ENCODE measurements around the gene DPYSL5. TPM values are rescaled to one million over a fixed set of nuclear protein-coding genes. Genes with fewer than 3 reads are reported as not detected.
"Not testable (repeated sequence)": the region's sequence is repeated elsewhere in the genome, so short reads cannot be mapped to it uniquely, and the experiment has no call there.

The DPYSL5 gene
- total RNA-seq, 8 experiments from 2014 or later: 0.09 to 255 (median 90.7) TPM

- no peak overlapping the region for H3K27ac ChIP-seq
- in situ Hi-C loops (cut with MboI; ENCODE audit: low pct_unique_long_range_greater_than_20kb in 2 of 9, low sequenced_read_pairs in 9 of 9, unreplicated experiment in 9 of 9): no loop called here
- WGBS, 10 experiments: 0 to 100% (median 86%) methylated on average over 1 of the region's 2 CpGs; no CpG with 5 or more reads in 5 of the 10 experiments
- no peak overlapping the region for H3K4me3 ChIP-seq
- no peak for ATAC-seq (replicated peaks in 6 of 8)
- peaks cover 0 to 11% of the 10 kb centered on the region in 2 donors for H3K4me1 ChIP-seq (replicated peaks in 1 of 2)
Measured at GRCh38 chr2:26864226-26864625, 16.3 kb downstream of the DPYSL5 start.

DNA sequence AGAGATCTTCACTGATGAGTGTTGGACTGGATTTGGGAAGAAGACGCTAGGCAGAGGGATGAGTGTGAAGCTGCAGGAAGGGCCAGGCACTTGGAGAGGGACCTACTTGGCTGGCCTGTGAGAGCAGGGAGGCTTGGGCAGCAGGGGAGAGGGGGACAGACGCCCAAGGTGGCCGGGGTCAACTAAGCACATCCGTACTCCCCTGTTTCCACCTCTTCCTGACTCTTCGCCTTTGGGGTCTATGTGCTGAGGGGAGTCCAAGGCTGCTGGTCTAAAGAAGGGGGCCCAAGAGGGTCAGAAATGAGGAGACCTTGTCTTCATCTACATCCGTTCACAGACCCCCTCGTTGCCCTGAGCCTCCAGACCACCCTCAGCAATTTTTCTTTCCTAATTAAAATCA lies 16.7 kb downstream of the DPYSL5 start:
- Histone ChIP-seq H3K4me1 (replicated peaks in 1 of 2) (peaks cover 0 to 11% of the 10 kb centered on the region in 2 donors), H3K4me3 (no peak overlapping the region), H3K27ac (no peak overlapping the region)
- no peak for ATAC-seq (replicated peaks in 6 of 8)
- WGBS, 10 experiments: 25 to 100% (median 88%) methylated on average over 1 to 7 of the region's 7 CpGs; no CpG with 5 or more reads in 2 of the 10 experiments
- in situ Hi-C loops (cut with MboI; ENCODE audit: low pct_unique_long_range_greater_than_20kb in 2 of 9, low sequenced_read_pairs in 9 of 9, unreplicated experiment in 9 of 9): no loop called here

- no peak overlapping the region for H3K4me3 ChIP-seq
- no peak for ATAC-seq (replicated peaks in 6 of 8)
- no peak overlapping the region for H3K27ac ChIP-seq
- peaks cover 0 to 15% of the 10 kb centered on the region in 2 donors for H3K4me1 ChIP-seq (replicated peaks in 1 of 2)
- in situ Hi-C loops (cut with MboI; ENCODE audit: low pct_unique_long_range_greater_than_20kb in 2 of 9, low sequenced_read_pairs in 9 of 9, unreplicated experiment in 9 of 9): no loop called here
- 43 to 100% (median 87%) methylated on average over 1 to 4 of the region's 4 CpGs; no CpG with 5 or more reads in 1 of the 10 experiments for WGBS, 10 experiments
Measured at GRCh38 chr2:26870585-26871095, 22.7 kb downstream of the DPYSL5 start.

- 0 to 96% (median 70%) methylated on average over 2 to 5 of the region's 6 CpGs; no CpG with 5 or more reads in 1 of the 10 experiments for WGBS, 10 experiments
- ATAC-seq (replicated peaks in 6 of 8): no peak
Measured at GRCh38 chr2:26873286-26873983, 25.5 kb downstream of the DPYSL5 start.

DNA sequence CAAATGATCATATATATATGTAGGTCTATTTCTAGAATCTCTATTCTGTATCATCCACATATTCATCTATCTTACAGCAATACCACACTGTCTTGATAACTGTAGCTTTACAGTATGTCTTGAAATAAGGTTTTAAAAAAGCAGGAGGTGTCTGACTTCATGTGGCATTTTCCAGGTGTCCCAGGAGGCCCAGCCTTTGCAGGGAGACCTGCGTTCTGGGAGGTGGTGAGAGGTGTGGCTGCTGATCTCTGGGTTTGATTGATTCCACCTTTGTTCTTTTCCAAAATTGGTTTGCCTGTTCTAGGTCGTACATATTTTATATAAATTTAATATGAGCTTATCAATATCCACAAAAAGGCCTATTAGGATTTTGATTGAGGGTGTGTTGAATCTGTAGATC lies 26.6 kb downstream of the DPYSL5 start:
- Histone ChIP-seq H3K4me1 (replicated peaks in 1 of 2) (peaks cover 0 to 4% of the 10 kb centered on the region in 2 donors), H3K4me3 (no peak overlapping the region), H3K27ac (no peak overlapping the region)
- in situ Hi-C loops (cut with MboI; ENCODE audit: low pct_unique_long_range_greater_than_20kb in 2 of 9, low sequenced_read_pairs in 9 of 9, unreplicated experiment in 9 of 9): no loop called here
- 10 to 100% (median 42%) methylated on average over 1 to 2 of the region's 2 CpGs; no CpG with 5 or more reads in 2 of the 10 experiments for WGBS, 10 experiments
- no peak for ATAC-seq (replicated peaks in 6 of 8)

More at GRCh38 chr2:26873286-26873983, 25.5 kb downstream of the DPYSL5 start:
- Histone ChIP-seq H3K27ac (no peak overlapping the region), H3K4me1 (replicated peaks in 1 of 2) (peaks cover 0 to 5% of the 10 kb centered on the region in 2 donors), H3K4me3 (no peak overlapping the region)
- in situ Hi-C loops (cut with MboI; ENCODE audit: low pct_unique_long_range_greater_than_20kb in 2 of 9, low sequenced_read_pairs in 9 of 9, unreplicated experiment in 9 of 9): no loop called here

- H3K4me1 ChIP-seq (replicated peaks in 1 of 2): peaks cover 0 to 4% of the 10 kb centered on the region in 2 donors
- H3K27ac ChIP-seq: no peak overlapping the region
- 19 to 100% (median 60%) methylated on average over 1 to 4 of the region's 4 CpGs; no CpG with 5 or more reads in 3 of the 10 experiments for WGBS, 10 experiments
- no peak overlapping the region for H3K4me3 ChIP-seq
- no peak for ATAC-seq (replicated peaks in 6 of 8)
- in situ Hi-C loops (cut with MboI; ENCODE audit: low pct_unique_long_range_greater_than_20kb in 2 of 9, low sequenced_read_pairs in 9 of 9, unreplicated experiment in 9 of 9): no loop called here
Measured at GRCh38 chr2:26875065-26875634, 27.2 kb downstream of the DPYSL5 start.

DNA sequence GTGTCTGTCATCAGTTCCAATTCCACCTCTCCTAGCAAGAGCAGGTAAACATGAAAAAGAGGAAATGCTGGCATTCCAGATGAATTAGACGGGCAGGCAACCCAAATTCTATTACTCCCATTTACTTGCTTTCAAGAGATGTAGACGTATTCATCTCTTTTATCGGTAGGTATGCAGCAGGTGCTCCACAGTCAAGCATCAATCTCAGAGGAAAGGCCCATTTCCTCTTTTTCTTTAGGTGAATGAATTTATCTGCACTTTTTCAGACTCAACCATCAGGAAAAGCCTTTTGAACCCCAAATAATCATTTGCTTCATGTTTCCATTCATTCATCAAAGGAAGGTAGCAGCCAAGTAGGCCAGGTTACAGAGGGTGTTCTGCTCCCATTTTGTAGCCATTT lies 27.9 kb downstream of the DPYSL5 start:
- in situ Hi-C loops (cut with MboI; ENCODE audit: low pct_unique_long_range_greater_than_20kb in 2 of 9, low sequenced_read_pairs in 9 of 9, unreplicated experiment in 9 of 9): no loop called here
- 0 to 91% (median 64%) methylated on average over 1 to 3 of the region's 3 CpGs; no CpG with 5 or more reads in 2 of the 10 experiments for WGBS, 10 experiments
- H3K4me1 ChIP-seq (replicated peaks in 1 of 2): no peaks in the 10 kb centered on the region
- H3K27ac ChIP-seq: no peak overlapping the region
- ATAC-seq (replicated peaks in 6 of 8): no peak
- no peak overlapping the region for H3K4me3 ChIP-seq

DNA sequence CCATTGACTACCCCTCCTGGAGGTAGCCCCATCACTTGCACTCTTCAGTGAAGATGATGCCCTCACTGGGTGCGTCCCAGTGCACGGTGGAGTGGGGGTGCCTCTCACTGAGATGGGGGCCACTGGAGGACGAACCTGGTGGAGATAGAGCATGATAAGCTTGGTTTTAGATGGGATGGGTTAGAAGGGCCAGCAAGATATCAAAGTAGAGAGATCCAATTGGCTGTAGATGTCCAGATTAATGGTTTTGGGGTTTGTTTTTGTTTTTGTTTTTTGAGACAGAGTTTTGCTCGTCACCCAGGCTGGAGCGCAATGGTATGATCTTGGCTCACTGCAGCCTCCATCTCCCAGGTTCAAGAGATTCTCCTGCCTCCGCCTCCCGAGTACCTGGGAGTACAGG lies 28.3 kb downstream of the DPYSL5 start:
- no peaks in the 10 kb centered on the region for H3K4me1 ChIP-seq (replicated peaks in 1 of 2)

DNA sequence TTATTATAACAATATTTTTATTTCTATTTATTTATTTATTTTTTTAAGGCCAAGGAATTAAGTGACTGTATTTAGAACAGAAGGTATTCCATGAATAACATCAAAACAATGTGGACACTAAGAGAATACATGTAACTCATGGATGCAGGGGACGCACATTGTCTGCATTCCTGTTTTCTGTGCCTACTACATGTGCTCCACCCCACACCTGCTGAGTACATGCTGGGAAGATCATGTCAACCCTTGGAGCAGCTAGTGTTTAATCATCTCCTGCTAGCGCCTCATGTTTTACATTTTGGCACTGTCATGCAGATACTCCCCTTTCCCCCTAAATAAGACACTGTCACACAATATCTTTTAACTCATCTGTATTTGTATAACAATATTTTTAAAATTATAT lies 29.3 kb downstream of the DPYSL5 start:
- no peak overlapping the region for H3K27ac ChIP-seq
- in situ Hi-C loops (cut with MboI; ENCODE audit: low pct_unique_long_range_greater_than_20kb in 2 of 9, low sequenced_read_pairs in 9 of 9, unreplicated experiment in 9 of 9): no loop called here
- no peak overlapping the region for H3K4me3 ChIP-seq
- WGBS, 10 experiments: 0 to 100% (median 42%) methylated on average over 1 to 2 of the region's 2 CpGs; no CpG with 5 or more reads in 4 of the 10 experiments
- H3K4me1 ChIP-seq (replicated peaks in 1 of 2): no peaks in the 10 kb centered on the region
- peak in 2 of 8 experiments; percentile 15 to 53 for ATAC-seq (replicated peaks in 6 of 8)

More for the DNA sequence above, 28.3 kb downstream of the DPYSL5 start:
- Histone ChIP-seq H3K4me3 (no peak overlapping the region), H3K27ac (no peak overlapping the region)
- ATAC-seq (replicated peaks in 6 of 8): no peak
- 40 to 100% (median 80%) methylated on average over 1 to 4 of the region's 7 CpGs; no CpG with 5 or more reads in 4 of the 10 experiments for WGBS, 10 experiments
- in situ Hi-C loops (cut with MboI; ENCODE audit: low pct_unique_long_range_greater_than_20kb in 2 of 9, low sequenced_read_pairs in 9 of 9, unreplicated experiment in 9 of 9): no loop called here

DNA sequence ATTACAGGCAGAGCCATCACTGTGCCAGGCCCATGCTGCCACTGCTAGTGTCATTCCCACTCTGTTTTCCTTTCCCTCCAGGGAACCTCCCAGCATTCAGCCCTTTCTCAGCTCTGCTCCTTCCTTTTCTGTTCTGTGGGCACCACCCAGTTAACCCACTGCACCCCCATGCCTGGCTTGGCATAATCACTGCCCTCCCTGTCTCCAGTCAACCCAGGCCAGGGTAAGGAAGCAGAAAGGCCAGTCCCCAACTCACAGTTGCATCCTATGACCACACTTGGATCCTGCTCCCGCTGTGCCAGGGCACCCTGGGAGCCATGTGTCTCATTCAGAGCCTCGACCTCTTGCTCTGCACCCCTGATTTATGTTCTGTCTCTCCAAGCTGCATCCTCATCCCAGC lies 32.2 kb downstream of the DPYSL5 start:
- H3K4me3 ChIP-seq: no peak overlapping the region
- no peak for ATAC-seq (replicated peaks in 6 of 8)
- WGBS, 10 experiments: 39 to 100% (median 60%) methylated on average over 1 to 2 of the region's 2 CpGs; no CpG with 5 or more reads in 6 of the 10 experiments
- no peak overlapping the region for H3K27ac ChIP-seq
- H3K4me1 ChIP-seq (replicated peaks in 1 of 2): no peaks in the 10 kb centered on the region
- in situ Hi-C loops (cut with MboI; ENCODE audit: low pct_unique_long_range_greater_than_20kb in 2 of 9, low sequenced_read_pairs in 9 of 9, unreplicated experiment in 9 of 9): no loop called here

GRCh38 chr2:26880910-26881435 lies 33.0 kb downstream of the DPYSL5 start:
- ATAC-seq (replicated peaks in 6 of 8): no peak
- no peak overlapping the region for H3K4me3 ChIP-seq
- H3K4me1 ChIP-seq (replicated peaks in 1 of 2): no peaks in the 10 kb centered on the region
- in situ Hi-C loops (cut with MboI; ENCODE audit: low pct_unique_long_range_greater_than_20kb in 2 of 9, low sequenced_read_pairs in 9 of 9, unreplicated experiment in 9 of 9): no loop called here
- H3K27ac ChIP-seq: no peak overlapping the region
- WGBS, 10 experiments: 26 to 100% (median 40%) methylated on average over 1 to 5 of the region's 10 CpGs; no CpG with 5 or more reads in 5 of the 10 experiments

DNA sequence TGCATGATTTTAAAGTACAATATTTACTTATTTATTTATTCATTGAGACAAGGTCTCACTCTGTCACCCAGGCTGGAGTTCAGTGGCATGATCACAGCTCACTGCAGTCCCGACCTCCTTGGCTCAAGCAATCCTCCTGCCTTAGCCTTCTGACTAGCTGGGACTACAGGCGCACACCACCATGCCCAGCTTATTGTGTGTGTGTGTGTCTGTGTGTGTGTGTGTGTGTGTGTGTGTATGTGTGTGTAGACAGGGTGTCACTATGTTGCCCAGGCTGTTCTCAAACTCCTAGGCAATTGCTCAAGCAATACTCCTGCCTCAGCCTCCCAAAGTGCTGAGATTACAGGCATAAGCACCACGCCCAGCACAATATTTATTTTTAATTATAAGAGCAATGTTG lies 34.3 kb downstream of the DPYSL5 start:
- H3K4me1 ChIP-seq (replicated peaks in 1 of 2); ATAC-seq (replicated peaks in 6 of 8); H3K27ac ChIP-seq; in situ Hi-C loops (cut with MboI; ENCODE audit: low pct_unique_long_range_greater_than_20kb in 2 of 9, low sequenced_read_pairs in 9 of 9, unreplicated experiment in 9 of 9); H3K4me3 ChIP-seq: not testable (repeated sequence)
- WGBS, 10 experiments: 33 to 100% (median 87%) methylated on average over 1 to 3 of the region's 3 CpGs; no CpG with 5 or more reads in 5 of the 10 experiments

DNA sequence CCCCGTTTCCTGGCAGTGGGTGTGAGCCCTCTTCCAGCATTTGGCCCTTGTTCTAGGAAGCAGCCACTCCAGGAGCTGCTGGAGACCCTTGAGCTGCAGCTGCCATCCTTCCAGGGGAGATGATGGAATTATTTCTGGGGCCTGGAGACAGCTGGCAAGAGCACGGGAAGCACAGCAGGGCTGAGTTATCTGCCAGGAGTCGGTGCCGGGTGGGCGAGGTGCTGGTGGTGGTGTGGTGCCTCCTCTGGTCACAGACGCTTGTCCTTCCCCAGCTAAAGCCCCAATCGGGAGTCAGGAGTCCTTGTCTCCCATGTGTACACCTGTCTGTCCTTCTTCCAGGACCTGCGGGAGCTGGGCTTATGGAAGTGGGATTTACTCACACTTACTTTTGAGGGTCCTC lies 36.0 kb downstream of the DPYSL5 start:
- Histone ChIP-seq H3K4me3 (no peak overlapping the region), H3K4me1 (replicated peaks in 1 of 2) (no peaks in the 10 kb centered on the region), H3K27ac (no peak overlapping the region)
- WGBS, 10 experiments: 50 to 100% (median 83%) methylated on average over 1 to 4 of the region's 8 CpGs; no CpG with 5 or more reads in 3 of the 10 experiments
- peak in 1 of 8 experiments; percentile 14 for ATAC-seq (replicated peaks in 6 of 8)
- in situ Hi-C loops (cut with MboI; ENCODE audit: low pct_unique_long_range_greater_than_20kb in 2 of 9, low sequenced_read_pairs in 9 of 9, unreplicated experiment in 9 of 9): no loop called here
